ACHN (cell line): ENCODE data around the gene AIRE.
"Not testable (repeated sequence)": the region's sequence is repeated elsewhere in the genome, so short reads cannot be mapped to it uniquely, and the experiment has no call there.

Experiments used
- DNase-seq: peaks from one replicate; pipeline ENCODE4 v3.0.0-alpha.2; 2015
- in situ Hi-C: cut with HindIII; loops from 2 replicates; pipeline ENCODE4 v1.10.0; 2017; ENCODE audit warnings: low sequenced_read_pairs, low pct_ligation_motif_present, low pct_unique_long_range_greater_than_20kb

AIRE gene

GRCh38 chr21:44263221-44263760 is 22.4 kb upstream of the AIRE start:
- no peak for DNase-seq
- in situ Hi-C loops = no loop called here

DNA sequence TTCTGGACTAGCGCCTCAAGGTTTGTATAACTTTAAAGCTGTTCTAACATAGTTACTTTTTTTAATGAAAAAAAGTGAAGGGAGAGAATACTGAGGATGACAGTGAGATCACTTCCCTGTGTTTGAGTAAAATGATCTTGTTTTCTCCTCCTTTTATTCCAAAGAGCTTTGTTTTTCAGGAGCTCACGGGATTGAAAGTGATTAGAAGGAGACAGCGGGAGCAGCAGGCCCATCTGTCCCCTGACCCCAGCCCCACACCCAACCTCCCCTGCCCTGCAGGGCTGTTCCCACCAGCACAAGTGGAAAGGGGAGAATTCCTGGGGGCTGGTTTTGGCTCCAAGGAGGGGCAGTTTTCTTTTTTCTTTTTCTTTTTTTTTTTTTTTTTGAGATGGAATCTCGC is 21.9 kb upstream of the AIRE start:
- DNase-seq = no peak
- in situ Hi-C loops = no loop called here

GRCh38 chr21:44265734-44266270 is 19.9 kb upstream of the AIRE start:
- in situ Hi-C loops = no loop called here
- DNase-seq = no peak

DNA sequence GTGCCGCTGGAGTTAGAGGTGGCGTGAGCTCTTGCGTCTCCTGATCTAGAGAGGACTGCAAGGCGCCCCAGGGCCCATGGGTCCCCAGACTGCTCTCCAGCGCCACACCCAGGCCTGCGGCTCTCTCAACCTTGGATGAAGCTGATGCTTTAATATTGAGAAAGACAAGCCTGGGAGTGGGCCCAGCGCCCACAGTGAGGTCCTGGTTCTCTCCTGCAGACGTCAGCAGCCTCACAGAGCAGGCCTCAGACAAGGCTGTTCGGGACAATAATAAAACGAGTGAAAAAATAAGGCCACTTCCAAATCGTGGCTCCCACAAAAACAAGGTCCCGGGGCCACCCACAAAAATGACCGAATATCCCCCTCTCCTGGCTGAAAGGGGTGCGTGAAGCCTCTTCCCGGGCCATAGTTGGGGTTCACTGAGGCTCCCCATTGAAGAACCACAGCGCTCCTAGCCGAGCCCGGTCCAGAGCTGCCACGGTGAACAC is 18.0 kb upstream of the AIRE start:
- DNase-seq = no peak
- in situ Hi-C loops = no loop called here

DNA sequence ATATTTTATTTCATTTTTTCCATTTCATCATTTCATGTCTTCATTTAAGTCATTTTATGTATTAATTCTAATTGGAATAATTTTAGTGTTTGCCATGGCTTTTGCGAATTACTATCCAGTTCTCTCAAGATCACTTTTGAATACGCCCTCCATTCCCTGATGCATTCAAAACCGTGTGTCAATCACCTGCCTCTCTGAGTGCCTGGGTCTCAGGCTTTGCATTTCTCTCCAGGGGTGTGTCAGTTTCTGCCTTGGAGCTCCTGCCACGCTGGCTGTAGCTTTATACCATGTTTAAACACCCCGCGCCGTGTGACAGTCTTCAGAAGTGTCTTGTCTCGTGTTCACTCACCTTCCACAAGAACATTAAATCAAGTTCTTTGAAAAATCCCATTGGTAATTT is 16.6 kb upstream of the AIRE start:
- no peak for DNase-seq
- in situ Hi-C loops = no loop called here

- DNase-seq = no peak
- in situ Hi-C loops = no loop called here
Measured at GRCh38 chr21:44271558-44272283, 14.0 kb upstream of the AIRE start.

DNA sequence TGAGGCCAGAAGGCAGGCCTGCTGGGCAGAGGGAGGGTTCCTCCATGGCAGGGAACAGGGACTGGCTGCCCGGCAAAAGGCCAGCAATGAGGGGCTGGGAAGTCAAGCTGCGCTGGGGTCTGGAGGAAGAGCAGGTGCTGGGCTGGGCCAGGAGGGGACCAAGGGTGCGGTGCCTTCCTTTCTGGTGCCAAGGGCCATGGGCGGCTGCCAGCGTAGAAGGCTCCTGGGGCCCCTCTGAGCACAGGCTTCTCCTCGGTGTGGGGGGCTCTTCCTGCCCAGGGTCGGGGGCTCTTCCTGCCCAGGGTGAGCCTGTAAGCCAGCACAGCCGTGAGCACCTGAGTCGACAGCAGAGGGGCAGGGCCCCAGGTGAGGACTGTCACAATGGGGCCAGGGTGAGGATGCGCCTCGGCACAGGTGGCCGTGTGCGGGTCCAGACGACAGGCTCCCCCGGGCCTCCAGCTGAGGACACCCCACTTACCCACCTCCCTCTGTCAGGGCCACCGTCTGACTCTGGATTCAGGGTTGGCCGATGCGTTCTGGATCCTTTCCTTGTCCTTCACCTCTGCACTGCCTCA is 13.3 kb upstream of the AIRE start:
- in situ Hi-C loops = no loop called here
- DNase-seq = no peak

DNA sequence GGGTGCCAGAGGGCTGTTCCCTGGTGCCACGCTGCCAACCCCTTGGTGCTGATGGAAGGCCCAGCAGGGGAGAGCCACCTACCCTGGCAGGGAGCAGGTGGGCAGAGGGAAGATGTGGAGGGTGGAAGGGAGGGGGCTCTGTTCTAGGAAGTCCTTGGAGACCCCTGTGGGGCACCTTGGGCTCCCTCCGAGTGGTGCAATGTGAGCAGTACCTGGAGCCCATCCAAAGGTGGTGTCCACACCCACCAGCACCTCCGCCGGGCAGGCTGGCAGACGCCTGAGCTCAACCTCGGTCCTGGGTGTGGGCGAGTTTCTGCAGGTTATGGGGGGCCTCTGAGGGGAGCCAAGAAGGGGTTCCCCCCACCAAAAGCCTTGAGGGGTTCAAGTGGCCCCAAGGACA is 12.6 kb upstream of the AIRE start:
- in situ Hi-C loops = no loop called here
- DNase-seq = no peak

GRCh38 chr21:44275041-44275440 is 10.6 kb upstream of the AIRE start:
- in situ Hi-C loops = no loop called here
- DNase-seq = no peak

DNA sequence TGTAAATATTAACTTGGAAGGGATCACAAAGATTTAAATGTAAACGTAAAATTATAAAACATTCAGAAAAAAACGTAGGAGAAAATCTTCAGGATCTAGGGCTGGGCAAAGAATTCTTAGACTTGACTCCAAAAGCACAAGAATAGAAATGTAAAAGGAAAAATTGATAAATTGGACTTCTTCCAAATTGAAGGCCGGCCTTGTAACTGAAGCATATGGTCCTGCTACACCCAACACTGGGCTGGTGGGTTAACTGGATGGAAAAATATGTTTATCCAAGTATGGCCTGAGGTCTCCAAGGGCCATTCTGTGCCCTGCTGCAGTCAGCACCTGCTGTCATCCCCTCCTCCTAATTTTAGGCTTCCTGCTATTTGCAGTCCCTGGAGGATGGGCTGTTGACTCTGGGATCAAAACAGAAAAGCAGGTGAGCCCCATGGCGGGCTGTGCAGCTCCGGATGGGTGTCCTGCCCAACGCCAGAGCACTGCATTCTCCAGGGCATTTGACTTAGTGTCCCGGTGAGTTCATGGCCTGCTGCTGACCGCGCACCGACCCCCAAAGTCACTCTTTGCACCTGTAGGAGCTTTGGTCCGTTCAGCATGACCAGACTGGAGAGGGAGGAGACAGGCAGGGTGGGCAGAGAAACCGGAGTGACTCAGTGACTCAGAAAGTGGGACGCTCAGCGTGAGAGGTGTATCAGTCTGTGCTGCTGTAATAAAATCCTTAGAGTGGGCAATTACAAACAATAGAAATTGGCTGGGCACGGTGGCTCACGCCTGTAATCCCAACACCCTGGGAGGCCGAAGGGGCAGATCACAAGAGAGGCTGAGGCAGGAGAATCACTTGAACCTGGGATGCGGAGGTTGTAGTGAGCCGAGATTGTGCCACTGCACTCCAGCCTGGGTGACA is 6.1 kb upstream of the AIRE start:
- no peak for DNase-seq
- in situ Hi-C loops = no loop called here

DNA sequence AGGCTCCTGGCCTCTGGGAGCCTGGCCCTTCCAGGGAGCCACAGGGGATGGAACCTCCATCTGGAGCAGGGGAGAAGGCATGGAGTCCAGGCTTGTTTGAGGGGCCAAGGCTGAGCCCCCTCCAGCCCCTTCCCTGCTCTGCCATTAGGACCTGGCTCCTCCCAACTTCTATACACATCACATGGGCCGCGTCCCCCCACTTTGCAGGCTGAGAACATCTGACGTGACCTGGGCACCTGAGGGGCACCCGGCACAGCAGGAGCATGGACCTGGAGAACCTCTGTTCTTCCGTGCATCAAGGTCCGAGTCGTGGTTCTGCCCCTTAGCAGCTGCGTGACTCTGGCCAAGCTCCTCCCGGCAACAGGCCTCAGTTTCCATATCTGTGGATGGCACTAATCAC is 3.9 kb upstream of the AIRE start:
- no peak for DNase-seq
- in situ Hi-C loops = no loop called here

DNA sequence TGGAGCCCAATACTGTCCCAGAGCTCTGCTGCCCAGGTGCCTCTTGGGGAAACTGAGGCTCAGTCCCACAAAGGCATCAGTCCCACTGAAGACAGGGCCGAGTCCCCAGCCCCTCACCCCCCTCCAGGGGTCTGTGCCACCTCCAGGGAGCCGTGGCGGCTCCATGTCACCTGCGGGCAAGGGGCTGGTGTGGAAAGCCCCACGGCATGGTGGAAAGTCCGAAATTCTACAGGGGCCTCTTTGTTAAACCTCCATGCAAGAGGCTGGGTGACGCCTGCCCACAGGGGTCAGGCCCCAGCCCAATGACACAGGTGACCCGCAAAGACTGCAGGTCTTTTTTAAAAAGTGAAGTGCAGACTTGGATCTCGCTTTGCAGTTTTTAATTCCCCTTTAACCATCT is 3.3 kb upstream of the AIRE start:
- DNase-seq = no peak
- in situ Hi-C loops = no loop called here

DNA sequence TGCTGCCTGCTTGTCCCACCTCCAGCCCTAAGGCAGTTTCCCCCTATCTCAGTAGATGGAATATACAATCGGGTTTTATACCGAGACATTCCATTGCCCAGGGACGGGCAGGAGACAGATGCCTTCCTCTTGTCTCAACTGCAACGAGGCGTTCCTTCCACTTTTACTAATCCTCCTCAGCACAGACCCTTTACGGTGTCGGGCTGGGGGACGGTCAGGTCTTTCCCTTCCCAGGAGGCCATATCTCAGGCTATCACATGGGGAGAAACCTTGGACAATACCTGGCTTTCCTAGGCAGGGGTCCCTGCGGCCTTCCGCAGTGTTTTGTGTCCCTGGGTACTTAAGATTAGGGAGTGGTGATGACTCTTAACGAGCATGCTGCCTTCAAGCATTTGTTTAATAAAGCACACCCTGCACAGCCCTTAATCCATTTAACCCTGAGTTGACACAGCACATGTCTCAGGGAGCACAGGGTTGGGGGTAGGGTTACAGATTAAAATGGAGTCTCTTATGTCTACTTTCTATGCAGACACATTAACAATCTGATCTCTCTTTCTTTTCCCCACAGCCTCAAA is 2.4 kb upstream of the AIRE start:
- DNase-seq, in situ Hi-C loops: not testable (repeated sequence)

DNA sequence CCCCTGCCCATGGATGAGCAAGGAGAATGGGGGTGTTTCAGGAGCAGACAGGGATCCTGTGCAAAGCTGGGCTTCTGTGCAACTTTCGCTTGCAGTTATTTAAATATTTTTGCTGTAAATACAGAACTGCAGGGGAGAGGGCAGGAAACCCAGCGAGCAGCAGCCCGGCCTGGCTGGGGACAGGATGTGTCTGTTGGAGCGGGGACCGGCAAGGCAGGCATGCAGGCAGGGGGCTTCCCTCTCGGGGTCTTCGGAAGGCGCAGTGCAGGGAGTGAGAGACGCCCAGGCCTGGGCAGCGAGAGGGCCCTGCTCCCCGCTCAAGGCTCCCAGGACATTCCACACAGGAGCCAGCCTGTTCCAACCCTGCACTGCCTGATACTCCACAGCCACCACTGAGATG is 1.7 kb upstream of the AIRE start:
- in situ Hi-C loops = no loop called here
- no peak for DNase-seq

GRCh38 chr21:44286086-44286715 is 525 bp downstream of the AIRE start:
- in situ Hi-C loops = no loop called here
- DNase-seq = no peak

DNA sequence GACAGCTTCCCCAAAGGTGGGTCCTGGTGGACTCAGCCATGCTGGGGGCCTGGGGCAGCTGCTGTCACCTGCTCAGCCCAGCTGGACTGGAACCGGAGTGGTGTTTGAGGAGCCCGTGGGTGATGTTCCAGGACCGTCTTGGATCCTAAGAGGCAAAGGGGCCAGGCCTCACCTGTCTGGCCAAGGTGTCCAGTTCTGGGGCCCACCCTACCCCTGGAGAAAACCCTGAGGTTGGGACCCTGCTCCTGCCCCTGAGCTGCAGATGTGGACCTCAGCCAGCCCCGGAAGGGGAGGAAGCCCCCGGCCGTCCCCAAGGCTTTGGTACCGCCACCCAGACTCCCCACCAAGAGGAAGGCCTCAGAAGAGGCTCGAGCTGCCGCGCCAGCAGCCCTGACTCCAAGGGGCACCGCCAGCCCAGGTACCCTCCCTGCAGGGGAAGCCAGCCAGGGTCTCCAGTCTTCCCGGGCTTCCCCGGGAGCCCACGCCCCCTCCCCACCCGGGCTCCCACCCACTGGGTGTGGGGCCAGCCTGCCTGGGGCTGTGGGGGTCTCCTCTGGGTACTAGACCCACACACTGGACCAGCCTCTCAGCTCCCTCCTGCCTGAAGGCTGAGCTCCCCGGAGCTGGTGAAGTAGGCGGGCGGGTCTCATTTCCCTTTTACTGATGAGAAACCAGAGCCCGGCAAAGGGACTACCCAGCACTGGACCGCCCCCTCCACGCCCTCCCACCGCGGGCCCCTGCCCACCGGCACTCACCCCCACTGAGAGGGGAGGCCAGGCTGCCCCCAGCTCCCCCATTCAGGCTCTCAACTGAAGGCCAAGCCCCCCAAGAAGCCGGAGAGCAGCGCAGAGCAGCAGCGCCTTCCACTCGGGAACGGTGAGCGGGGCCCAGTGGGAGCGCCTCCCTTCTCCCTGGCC is 1.3 kb downstream of the AIRE start:
- in situ Hi-C loops = no loop called here
- no peak for DNase-seq
